Measurements from ENCODE around the gene MMP3.

The MMP3 gene

DNA sequence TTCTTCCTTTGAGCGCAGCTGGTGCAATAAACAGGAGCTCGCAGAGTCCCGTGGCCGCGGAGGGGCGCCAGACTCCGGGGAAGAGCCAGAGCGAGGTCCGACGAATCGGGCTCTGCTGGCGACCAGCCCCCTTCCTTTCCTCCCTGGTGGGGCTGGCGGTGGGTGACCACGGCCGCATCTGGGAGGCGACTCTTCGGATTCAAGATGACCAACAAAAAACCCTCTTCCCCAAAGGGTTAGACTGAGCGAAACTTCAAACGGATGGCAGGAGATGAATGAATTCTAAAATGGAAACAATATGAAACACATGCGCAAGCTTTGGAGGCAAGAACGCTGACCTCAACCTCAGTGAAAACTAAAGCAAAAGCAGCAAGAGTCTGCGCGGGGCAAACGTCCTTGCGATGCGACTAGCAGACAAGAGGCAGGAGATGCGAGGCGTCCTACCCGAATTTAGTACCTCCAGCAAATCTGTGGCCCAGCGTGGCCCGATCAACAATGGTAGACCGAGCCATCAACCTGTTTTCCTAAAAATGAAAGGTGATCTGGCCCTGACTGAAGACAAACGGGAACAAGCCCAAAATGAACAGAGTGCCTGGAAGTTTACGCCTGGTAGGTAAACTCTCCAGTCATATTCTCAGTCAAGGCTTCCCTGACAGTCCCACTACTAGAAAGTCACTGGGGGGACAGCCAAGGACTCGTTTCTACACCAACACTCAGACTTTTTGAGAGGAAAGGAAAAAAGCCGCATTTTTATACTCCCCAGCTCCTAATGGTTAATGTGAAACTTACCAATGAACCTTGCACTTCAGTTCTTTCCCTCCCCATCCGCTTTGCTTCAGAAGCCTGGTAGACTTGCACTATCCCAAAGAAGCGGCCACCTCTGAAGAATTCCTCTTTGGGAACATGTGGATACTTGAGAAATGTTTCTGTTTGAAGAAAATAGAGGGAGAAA is 11.6 kb downstream of the MMP3 start:
- DNase-seq: no peak

DNA sequence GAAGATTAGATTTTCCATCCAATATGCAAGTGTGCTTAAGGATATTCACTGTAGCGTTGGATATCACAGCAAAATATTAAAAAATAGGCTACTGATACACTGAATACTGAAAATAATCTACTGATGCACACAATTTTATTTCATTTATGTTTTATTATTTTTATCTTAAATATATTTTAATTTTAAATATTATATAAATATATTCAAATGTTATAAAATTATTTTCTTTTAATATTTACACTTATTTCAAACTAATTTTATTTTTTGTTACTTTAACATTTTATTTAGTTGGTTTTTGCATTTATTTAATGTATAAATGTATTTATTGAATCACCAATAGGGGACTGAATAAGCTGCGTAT is 12.3 kb downstream of the MMP3 start:
- DNase-seq: no peak

DNA sequence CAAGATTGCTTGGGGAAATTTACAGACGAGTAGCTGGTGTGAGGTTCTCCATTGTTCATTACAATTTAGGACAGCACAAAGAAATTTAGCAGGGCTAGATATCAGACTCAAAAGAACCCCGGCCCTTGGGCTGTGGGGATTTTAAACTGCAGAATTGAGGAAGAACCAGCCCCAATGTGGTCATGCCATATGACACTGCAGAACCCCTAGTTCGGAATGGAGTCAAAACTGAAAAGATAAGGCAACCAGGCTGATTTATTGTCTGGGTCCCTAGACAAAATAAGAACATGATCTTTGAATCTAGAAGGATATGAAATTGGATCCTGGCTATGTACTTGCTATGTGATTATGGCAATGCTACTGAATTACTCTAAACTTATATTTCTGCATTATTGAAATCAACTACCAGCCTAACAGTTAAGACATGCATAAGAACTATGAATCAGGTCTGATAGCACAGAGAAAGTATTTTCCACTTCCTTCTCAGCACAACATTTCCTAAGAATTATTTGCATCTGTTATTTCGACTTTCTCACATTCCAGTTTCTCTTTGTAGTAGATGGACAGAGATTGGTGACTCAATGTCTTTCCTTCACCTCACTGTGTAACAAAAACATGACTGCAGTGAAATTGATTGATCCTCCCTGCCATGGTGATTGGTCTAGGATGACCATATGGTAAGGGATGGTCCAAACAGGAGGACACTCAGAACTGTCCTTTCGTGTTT is 13.2 kb downstream of the MMP3 start:
- DNase-seq: no peak

DNA sequence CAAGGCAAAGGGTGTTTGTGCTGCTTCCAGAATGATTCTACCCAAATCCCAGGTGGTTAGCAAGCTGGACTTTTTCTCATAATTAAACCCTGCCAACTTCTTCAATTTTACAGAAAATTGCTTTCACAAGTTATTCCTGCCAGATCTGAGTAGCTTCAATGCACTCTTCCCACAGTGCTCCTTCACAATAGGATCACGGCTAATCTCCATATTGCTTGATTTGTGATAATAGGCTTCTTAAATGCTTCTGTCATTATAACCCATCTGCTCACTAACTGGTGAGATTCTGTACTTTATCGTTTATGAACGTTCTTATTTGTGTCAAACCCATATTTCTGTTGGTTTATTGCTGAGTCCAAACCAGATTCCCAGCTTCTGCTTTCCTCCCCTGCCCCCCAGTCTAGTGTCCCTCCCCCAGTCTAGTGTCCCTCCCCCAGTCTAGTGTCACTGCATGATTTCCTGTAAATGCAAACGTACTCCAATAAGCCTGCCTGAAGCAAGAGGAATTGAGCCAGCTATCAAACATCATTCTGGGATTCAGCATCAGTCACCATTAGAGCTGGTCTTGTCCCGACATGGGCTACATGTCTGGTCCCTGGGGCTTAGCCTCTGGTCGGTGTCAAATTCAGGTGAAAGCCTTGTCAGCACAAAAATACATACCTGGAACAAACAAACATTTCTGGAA is 14.0 kb downstream of the MMP3 start:
- DNase-seq: no peak

DNA sequence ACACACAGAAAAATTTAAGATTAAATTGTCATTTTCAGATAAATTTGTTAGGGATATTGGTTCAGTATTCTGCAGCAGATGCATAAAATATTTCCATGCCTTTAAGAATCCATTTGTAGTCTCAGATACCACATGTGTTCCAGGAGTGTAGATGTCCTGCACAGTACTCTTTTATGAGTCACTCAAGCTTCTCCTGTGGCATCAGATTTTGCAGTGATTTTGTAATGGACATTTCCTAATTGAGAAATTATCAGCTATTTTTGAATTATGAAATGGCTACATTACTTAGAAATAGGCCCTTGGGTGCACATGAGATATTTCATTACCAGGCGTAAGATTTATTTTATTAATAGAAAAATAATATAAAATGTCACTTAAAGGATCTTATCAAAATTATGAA is 18.9 kb downstream of the MMP3 start:
- no peak for DNase-seq

DNA sequence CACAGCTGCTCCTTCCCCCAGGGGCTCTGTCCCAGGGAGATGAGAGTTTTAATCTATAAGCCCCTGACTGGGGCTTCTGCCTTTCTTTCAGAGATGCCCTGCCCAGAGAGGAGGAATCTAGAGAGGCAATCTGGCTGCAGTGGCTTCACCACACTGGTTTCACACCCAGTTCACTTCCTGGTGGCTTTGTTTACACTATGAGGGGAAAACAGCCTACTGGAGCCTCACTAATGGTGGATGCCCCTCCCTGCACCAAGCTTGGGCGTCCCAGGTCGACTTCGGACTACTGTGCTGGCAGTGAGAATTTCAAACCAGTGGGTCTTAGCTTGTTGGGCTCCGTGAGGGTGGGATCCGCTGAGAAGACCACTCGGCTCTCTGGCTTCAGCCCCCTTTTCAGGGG is 23.9 kb downstream of the MMP3 start:
- no peak for DNase-seq

DNA sequence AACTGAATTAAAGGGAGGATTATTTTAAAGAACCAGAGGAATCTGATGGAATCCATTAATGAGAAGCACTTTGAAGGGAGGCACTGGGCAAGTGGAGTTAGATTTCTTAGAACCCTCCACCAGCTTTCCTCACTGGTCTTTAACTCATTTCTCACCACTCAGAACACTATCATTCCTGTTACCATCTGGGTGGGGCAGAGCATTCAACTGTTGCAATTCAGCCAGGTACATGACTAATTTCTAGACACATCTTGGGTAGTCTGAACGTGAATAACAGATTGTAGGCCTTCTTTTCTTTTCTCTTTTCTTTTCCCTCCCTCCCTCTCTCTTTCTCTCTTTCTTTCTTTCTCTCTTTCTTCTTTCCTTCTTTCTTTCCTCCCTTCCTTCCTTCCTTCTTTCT is 29.9 kb downstream of the MMP3 start:
- no peak for DNase-seq

DNA sequence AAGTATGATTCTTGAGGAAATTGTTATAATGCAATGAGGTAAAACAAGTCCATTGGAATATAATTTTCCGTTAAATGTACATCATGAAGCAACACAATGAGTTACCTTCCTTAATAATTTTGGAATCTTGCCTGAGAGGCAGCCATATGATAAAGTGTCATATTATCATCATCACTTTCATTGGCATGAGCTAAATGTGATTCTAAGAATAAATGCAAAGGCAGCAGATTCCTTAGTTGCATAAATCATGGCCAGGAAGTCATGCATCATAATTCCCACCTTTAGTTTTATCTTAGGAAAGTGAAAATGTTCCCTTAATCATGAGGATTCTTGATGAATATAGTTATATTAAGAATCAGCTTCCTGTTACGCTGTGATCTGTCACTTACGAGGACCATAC is 31.2 kb downstream of the MMP3 start:
- no peak for DNase-seq

DNA sequence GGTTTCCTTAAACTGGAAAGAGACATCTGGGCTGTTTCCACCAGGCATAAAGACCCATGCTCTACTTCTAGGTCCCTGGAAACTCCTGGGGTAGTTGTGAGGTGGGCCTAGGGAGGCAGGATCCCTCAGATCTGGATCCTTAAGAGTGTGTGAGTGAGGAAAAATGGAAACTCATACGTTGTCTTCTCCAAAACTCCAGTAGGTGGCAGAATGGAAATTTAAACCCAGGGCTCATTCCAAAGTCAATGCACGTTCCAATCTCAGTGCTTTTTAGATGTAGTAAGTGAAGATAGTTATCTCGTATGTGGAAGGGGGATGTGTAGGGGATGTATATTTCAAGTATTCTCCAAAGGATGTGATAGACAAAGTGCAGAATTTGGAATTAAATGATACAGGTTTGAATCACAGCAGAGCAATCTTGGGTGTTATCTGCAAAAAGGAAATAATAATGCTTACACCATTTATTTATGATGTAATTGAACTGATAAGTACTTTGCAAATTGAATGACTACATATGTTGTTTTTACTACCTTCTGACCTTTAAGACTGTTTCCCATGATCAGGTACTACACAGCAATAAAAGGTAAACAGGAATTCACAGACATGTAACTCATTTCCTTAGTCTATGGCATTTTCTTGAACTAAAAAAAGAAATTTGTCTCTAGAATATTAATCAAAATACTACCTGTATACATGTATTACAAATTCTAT is 32.3 kb downstream of the MMP3 start:
- DNase-seq: no peak

DNA sequence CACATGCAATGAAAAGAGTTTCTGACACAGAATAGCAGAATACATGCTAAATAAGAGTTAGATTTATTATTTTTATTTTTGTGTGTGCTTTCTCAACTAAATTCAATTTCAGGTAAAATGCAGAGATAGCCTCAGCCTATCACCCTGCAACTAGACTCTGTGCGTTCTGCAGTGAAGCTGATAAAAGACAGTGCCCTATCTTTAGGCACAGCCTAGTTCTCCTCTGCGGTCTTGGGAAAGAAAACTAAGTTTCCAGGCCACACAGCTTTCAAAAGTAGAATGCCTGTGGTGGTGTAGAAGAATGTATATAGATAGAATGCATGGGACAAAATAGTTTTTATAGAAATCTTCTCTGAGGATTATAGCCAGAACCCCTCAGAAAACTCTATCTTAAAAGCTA is 33.4 kb downstream of the MMP3 start:
- no peak for DNase-seq

DNA sequence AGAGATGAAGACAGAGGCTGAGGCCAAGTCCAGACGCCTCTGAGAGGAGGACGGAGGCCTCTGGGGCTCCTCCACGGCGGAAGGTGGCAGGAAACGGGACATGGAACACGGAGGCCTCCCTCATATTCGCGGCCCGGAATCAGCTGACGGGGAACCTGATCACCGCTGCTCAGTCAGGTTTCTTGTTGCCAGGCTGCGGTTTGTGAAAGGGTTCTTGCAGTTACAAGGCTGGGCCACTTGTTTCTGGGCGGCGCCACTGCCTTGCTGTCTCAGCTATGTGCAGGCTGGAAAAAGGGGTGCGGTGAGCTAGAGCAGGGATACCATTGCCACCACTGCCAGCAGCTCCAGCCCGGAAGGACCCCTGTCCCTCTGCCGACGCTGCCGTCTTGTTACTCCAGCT is 35.5 kb downstream of the MMP3 start:
- no peak for DNase-seq

DNA sequence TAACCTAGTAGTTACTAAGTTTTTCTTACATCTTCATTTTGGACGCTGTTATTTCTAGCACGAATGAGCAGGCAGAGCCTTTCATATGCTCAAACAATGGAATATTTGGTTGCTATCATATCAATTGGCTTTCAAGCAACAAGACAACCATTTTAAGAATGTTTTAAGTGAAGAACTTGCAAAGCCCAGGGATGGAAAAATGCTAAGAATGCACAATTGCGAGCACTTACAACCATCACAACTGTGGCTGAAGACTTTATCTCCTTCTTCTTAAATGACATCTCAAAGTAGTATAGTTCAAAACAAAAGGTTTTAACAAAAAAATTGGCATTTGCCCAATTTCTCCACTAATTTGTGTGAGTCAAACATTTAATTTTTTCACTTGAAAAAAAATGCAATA is 37.1 kb downstream of the MMP3 start:
- DNase-seq: no peak

DNA sequence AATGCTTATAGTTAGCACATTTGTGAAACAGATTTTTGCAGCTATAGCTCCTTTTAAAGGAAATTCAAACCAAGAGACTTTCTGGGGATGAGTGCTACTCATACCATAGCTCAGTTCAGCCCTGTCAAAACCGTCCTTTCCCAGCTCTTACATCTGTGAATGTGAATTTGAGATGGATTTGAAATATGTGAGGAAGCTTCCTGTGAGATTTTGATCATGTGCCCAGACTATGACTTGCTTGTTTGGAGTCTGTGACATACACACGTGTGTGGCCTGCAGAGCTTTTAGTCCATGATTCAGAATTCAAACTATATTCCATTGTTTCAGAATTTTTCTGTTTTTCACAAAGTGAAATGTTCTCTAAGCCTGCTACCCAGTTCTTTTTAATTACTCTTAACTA is 41.1 kb downstream of the MMP3 start:
- no peak for DNase-seq

DNA sequence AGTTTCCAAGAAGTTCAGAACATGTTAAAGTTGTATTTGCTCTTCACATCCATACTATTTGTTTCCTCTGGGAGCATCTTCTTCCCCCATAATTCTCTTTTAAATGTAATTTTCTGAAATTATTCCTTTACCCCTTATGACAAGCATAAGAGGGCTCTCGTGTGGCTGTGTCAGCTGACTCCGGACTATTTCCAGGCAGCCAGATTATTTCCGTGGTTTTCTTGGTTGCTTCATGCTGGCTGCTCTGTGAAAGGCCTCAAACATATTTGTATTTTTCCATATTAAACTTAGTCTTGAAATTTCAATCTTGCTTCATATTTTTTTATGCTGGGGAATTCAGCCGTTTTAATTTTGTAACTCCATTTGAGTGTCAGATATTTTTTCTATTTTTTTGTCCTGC is 42.6 kb downstream of the MMP3 start:
- DNase-seq: no peak

DNA sequence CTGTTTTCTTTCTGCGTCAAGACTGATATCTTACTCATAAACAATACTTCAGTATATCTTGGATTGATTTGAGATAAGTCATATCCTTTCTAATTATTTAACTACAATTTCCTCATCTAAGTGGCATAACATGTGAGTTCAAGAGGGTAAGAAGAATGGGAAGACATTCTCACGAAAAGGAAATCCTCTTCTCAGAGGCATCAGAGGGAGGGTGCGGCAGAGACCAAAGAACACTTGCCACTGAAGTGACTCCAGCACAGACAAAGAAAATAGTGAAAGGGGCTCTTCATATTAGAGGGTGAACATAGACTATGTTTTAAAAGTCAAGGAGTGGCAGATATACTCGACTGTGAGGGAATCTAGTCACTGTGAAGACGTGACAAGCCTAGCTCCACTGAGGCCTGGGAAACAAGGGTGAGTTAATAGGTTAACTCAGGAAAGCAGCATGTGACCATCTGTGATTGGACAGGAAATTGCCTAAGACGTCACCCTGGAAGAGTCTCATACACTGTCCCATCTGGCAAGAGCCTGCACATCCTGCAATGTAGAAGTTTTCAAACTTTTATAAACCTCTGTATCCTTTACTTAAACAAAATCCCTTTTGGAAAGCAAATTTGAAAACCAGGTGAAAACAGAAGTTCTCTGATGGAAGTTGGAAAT is 43.6 kb downstream of the MMP3 start:
- DNase-seq: no peak

DNA sequence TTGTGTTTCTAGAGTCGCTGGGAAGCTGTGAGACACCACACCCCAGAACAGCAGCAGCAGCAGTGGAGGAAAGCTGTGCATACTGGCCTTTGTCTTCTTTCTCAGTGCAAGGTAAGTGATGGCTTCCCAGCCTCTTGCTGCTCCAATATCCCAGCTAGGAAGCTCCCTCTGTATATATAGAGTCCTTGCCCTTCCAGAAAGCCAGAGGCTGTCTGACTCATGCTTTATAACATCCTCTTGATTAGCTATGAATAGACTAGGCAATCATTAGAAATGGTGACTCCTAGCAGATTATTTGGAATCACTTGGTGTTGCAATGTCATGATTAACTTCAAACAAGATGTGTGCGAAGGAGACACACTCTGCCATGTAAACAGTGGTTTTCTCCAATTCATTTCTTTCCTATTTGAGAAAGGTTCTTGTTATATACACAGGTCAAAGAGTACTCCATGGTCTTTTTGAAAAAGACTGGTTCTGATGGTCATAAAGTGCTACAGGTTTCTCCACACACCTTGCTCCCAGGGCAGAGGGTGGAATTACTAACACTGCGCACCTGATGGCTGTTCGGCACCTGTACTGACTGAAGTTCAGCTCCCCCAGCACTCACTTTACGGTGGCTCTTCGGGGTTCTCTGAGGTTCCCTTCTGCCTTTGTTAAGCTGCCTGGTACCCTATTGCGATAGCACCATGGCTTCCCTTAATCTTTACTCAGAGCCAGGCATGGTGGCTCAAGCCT is 45.2 kb downstream of the MMP3 start, which contains the start of gene MMP1:
TSS of gene MMP1 (minus strand) at position 149 of the 735 bp plus-strand sequence. CDS start at position 81, 68 bp downstream.
- no peak for DNase-seq

DNA sequence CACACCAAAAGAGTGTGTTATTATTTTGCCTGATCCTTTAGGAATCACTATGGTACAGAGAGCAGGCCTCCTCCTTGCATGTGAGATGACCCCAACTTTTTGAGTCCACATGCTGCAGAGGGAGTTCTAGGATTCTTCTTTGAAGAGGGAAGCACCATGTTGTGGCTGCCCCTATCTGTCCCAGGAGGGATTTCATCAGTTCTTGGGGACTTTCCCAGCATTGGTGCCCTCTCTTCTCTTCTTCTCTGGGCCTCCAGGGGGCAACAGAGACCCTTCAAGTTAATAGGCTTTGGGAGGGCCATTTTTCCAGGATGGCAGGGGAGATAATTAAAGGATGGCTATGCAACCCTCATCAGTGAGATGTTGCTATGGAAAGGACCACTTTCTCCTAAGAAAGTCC is 49.0 kb downstream of the MMP3 start:
- no peak for DNase-seq

DNA sequence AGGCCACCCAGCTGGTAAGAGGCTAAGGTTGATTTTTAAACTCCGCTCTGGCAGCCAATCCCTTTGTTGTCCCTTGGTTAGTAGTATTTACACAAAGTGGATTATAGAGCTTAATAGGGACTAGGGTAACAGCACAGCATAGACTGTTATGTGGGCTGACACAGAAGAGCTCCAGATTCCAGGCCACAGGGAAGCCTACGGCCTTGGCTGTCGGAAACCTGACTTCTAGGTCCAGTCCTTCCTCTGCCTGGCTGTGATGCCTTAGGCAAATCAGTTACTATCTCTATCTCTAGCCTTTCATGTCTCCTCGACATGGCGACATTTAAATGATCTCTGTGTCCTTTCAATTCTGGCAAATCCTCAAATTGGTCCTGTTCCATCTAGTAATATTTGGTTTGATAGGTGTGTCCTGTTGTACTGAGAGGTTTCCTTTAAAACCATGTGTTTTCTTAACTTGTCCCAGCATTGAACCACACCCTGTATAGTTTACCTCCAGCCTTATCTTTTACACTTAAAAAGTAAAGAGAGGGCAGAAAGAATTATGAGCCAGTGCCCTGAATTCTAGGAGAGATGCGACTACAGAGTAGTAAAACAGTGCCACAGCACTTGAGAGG is 49.6 kb downstream of the MMP3 start:
- DNase-seq: no peak

DNA sequence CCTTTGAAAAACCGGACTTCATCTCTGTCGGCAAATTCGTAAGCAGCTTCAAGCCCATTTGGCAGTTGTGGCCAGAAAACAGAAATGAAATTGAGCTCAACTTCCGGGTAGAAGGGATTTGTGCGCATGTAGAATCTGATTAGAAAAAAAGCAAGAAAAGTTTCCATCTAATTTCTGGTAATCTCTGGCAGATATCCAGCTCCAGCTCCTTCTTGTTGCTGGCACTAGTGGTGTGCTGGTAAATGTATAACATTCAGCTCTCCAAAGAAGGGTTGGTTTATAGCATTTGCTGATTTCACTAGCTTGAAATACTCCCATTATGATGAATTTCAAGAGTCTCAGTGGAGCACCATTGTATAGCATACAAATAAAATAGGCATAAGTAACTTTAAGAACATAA is 50.8 kb downstream of the MMP3 start:
- DNase-seq: no peak

DNA sequence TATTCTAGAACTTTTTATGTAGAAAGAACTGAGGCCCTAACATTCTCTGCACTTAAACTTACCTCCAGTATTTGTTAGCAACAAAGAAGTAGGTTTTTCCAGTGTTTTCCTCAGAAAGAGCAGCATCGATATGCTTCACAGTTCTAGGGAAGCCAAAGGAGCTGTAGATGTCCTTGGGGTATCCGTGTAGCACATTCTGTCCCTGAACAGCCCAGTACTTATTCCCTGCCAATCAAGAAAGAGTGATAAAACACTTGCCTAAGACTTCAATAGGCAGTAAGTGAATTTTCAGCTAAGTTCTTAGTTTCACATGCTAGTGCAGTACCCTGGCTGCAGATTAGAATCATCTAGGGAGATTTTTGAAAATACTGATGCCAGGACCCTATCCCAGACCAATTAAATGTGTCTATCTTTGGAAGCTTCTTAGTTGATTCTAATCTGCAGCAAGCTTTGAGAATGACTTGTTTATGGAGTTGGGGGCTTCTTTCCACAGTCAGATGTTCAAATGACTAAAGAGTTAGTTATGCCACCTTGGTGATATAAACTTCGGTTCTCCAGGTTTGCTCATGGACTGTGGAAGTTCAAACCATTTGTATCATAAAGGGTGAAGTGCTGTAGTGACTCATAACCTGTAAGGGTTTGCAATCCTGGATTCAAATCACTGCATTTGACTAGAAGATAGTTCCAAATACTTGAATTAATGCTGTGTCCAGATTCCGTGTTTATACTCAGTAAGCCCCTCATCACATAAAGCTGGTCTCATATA is 52.0 kb downstream of the MMP3 start:
- DNase-seq: no peak
